LNCaP clone FGC (cell line): ENCODE data around the gene ACY1.

Experiments used
- DNase-seq: peaks from one replicate; pipeline ENCODE4 v3.0.0-alpha.2; 2011; ENCODE audit warnings: low read depth
- H3K4me3 ChIP-seq: 2 replicates; pipeline ENCODE4 v1.5.1; 2011; ENCODE audit warnings: mild to moderate bottlenecking, low read depth, low read length, control low read depth
- CTCF ChIP-seq: IDR thresholded peaks from 2 replicates; pipeline ENCODE4 v1.5.1; 2012; ENCODE audit warnings: mild to moderate bottlenecking; ENCODE audit not compliant: control insufficient read depth, insufficient read depth; ENCODE audit errors: extremely low read depth

Gene ACY1

GRCh38 chr3:52018319-52019000 lies 35.1 kb downstream of the ACY1 start:
- no peak for DNase-seq
- no peak for TF ChIP-seq CTCF
- no peak overlapping the region for H3K4me3 ChIP-seq

GRCh38 chr3:52019352-52020080 lies 36.2 kb downstream of the ACY1 start:
- no peak overlapping the region for H3K4me3 ChIP-seq
- no peak for DNase-seq
- no peak for TF ChIP-seq CTCF

- no peak for TF ChIP-seq CTCF
- no peak for DNase-seq
- no peak overlapping the region for H3K4me3 ChIP-seq
Observed at GRCh38 chr3:52020796-52021195, 37.5 kb downstream of the ACY1 start.

GRCh38 chr3:52021489-52022268 lies 38.3 kb downstream of the ACY1 start:
- TF ChIP-seq CTCF = no peak
- H3K4me3 ChIP-seq = no peak overlapping the region
- DNase-seq = no peak

GRCh38 chr3:52022323-52023100 lies 39.2 kb downstream of the ACY1 start:
- no peak overlapping the region for H3K4me3 ChIP-seq
- no peak for TF ChIP-seq CTCF
- DNase-seq = no peak

GRCh38 chr3:52023101-52023770 lies 39.9 kb downstream of the ACY1 start:
- DNase-seq = no peak
- no peak overlapping the region for H3K4me3 ChIP-seq
- TF ChIP-seq CTCF = no peak
